GM21723 (cell line): ENCODE measurements around the gene SPOCK3.
"Not testable (repeated sequence)": the region's sequence is repeated elsewhere in the genome, so short reads cannot be mapped to it uniquely, and the experiment has no call there.

Experiments
- ATAC-seq: cut with Tn5 transposase; IDR thresholded peaks from one replicate; pipeline ENCODE4 v1.9.1; 2021; ENCODE audit warnings: mild to moderate bottlenecking, moderate library complexity; ENCODE audit not compliant: unreplicated experiment

Gene SPOCK3

DNA sequence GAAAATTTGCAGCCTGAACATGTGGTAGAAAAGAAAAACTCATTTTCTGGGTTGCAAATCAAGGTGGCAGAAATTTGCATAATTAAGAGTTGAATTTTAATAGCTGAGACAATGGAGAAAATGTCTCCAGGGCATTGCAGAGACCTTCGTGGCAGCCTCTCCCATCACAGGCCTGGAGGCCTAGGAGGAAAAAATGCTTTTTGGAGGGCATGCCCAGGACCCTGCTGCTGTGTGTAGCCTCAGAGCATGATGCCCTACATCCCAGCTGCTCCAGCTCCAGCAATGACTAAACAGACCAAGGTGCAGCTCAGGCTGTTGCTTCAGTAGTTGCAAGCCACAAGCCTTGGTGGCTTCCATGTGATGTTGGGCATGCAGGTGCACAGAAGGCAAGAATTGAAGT, 266.1 kb downstream of the SPOCK3 start:
- ATAC-seq: not testable (repeated sequence)

DNA sequence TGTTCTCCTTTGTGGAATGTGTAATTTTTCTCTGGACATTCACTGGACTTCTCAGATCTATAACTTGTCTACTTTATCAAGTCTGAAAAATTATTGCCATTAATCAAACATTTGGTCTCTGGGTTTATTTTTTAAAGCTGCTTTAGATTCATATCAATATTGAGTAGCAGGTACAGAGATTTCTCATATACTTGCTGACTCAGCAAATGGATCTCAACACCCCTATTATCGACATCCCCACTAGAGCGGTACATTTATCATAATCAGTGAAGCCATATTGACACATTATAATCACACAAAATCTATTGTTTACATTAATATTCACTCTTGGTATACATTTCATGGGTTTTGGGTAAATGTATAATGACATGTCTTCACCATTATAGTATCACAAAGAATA, 268.7 kb downstream of the SPOCK3 start:
- ATAC-seq: no peak

DNA sequence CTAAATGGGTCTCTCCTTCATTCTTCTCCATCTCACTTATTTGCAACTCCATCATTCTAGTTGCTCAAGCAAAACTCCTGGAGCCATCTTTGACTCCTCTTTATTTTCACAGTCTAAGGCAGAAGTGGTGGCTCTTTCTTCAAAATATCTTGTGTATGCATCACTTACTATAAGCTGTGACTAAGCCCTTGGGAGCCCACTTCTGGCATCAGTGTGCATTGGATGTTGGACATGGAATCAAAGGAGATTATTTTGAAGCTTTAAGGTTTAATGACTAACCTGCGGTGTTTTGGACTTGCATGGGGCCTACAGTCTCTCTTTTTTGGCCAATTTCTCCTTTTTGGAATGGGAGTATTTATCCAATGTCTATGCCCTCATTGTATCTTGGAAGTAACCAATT, 276.8 kb downstream of the SPOCK3 start:
- no peak for ATAC-seq

DNA sequence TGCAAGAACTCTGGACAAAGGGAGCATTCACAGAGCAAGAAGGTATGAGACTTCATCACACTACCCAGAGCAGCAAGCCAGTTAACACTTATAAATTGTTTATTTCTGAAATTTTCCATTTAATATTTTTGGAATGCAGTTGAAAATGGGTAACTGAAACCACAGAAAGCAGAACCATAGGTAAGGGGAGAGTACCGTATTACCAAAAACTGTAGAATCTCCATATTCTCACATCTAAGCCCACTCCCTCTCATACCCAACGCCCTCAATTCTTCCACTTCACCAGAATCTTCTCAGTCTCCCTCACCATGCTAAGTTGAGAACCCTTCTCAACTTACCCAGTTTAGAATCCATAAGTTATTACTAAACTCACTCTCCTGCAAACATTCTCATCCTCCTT, 277.8 kb downstream of the SPOCK3 start:
- no peak for ATAC-seq

DNA sequence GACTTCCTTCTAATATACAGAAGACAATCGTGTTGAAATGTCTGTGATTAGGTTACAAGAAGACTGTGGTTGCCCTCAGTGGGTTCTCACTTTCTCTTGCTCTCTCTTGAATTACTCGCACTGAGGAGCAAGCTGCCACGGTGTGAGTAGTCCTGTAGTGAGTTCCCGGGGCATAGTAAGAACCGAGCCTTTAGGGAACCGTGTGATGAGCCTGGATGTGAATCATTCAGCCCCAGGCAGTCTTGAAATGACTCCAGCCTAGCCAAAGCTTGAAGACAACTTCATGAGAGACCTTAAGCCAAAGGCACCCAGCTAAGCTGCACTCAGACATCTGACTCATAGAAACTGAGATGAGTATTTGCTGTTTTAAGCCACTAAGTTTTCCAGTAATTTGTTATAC, 292.7 kb downstream of the SPOCK3 start:
- ATAC-seq: no peak

DNA sequence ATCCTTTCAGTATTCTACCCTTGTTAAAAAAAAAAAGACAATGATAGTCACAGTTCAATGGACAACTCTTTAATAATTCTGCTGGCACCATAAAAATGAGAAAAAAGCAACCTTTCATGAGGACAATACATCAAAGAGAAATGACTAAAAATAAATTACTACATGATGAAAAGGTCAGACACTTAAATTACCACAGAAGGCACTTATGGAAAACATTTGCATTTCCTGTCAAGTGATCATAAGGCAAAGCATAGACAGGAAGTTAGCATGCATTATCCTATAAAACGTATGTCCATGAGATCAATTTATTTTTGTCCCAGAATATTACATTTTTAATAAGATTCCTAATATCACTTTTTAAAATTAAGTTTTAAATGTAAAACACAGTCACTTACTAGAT, 303.8 kb downstream of the SPOCK3 start:
- ATAC-seq: no peak

DNA sequence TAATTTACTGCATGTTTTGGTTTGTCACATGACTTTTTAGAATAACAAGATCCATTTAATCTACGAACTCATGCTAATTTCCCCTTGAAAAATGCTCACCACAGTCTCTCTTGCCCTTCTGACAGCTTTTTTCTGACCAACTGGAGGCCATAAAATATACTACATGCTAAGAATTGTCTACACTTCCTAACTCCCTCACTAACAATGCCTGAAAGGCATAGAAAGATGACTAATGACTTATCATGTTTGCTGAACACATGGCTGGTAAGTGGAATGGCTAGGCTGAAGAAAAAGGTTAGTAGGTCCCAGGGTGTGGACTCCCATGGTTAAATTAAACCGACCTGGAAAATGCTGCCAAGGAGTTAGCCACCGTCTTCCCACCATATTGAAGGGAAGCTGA, 309.9 kb downstream of the SPOCK3 start:
- no peak for ATAC-seq

DNA sequence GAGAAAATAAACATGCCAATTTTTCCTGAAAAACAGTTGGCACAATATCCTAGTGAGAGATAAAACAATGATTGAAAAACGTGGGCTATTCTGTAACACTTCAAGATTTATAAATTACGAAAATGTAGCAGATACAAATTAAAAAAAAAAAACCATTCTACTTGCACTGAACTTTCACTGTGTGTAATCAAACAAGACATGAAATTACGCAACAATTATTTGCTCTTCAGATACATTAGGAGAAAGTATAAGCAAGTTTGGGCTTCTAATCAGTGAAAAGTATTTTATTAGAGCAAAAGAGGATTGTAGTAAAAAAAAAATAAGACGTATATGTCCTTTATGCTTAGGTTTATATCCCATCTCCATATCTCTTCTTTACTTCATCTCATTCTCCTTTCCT, 320.4 kb downstream of the SPOCK3 start:
- ATAC-seq: no peak

DNA sequence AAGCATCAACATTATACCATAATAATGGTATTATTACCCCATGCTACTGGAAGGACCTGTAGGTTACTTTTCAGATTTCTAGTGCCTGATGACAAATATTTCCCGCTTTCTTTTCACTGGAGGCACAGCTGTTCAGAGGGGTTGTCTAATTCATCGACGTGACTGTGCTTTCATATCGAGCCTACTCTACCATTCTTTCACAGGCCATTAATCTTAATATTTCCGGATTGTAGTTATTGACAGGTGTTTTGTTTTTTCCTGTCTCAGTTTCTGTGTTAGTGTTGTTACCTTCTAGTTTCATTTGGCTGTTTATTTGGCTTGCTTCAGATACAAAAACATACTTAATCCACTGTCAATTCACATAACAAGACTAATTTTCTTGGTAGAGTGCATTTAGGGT, 330.9 kb downstream of the SPOCK3 start:
- no peak for ATAC-seq

DNA sequence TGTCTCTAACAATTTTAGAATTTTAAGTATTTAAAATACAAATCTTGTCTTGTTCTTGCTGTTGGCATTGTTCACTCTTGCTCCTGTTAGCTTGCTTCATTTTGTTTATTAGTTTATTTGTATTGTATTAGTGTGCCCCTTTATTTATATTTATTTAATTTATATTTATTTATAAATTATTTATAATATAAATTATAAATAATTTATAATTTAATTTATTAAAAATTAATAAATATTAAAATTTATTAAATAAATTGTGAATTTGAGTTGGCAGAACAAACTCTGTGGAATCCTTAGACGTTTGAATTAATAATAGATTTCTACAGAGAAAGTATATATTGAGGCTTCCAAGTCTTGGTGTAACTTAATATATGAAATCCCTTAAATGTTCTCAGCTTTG, 331.4 kb downstream of the SPOCK3 start:
- no peak for ATAC-seq

DNA sequence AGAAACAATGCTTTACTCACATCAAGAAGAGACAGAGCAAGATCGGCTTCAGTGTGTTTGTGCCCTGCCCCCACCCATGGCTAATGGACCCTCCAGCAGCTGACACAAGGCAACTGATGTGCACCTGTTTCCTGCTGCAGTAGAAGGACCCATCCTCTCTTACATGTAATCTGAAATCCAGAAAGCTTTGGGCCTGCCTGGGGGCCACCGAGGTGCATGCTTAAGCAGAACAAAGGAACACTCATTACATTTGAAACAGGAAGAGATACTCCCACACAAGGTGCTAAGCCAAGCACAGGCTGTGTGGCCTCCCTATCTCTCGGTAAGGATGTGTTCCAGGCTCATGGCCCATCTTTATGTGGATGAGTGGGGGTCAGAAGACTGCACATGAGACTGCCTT, 338.0 kb downstream of the SPOCK3 start:
- no peak for ATAC-seq

DNA sequence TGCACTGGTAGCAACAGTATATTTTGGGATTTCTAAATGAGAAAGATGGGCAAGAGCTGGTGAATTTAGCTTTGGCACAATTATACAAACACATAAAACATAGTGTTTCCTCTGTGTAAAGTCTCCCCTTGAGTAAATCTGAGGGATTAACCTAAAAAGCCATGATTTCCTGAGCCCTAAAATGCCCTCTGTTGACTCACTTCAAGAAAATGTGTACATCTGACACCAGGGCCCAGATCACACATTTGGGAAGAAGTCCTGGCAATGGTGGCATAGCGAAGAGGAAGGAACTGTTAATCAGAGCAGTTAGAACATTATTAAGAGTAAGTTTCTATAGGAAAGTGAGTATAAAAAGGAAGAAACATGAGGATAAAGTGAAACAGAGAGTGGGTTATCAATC, 338.5 kb downstream of the SPOCK3 start:
- ATAC-seq: no peak

DNA sequence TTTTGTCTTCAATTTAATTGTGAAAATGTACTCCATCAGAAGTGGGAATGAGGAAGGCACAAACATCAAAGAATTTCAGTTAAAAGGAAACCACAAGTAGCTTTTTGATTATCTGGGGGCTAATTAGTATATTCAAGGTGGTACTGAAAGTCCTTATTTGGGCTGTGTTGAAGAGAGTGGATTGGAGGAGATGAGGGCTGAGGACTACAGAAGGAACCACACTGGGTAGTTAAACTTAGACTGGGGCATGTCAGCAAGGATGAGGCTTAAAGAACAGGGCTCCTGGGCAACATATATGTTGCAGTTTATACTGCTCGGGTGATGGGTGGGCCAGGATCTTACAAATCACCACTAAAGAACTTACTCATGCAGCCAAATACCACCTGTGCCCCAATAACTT, 346.8 kb downstream of the SPOCK3 start:
- no peak for ATAC-seq

DNA sequence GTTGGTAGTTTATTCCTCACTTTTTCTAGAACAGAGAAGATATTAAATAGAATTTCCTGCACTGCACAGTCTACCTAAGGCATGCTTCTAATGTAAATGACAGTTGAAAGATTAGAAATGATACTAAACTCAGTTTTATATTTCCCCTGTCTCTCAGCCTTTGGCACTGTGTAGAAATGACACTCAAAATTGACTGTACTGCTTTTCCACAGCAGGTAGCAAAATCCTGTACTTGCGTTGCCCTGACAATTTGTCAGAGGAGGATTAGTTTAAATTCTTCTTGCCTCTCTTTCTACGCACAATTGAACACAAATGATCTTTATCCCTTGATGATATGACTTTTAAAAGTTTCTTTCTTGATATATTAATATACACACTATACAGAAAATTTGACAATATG, 347.6 kb downstream of the SPOCK3 start:
- ATAC-seq: no peak

DNA sequence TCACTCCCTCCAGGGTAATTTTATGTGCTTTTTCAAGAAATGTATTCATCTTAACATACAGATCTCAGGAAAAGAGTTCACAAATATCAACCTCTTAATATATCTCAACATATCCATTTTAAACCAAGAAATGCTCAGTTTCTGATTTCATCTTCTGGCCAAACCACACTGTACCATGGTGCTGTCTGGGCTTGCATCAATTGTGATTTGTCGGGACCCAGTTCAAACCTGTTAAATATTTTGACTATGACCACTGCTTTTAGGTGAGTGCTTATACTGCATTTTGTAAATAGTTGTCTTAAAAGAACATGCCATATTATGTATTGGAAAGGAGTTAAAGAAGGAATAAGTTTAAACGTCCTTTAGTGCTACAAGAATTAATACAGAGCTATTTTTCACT, 352.1 kb downstream of the SPOCK3 start:
- no peak for ATAC-seq

DNA sequence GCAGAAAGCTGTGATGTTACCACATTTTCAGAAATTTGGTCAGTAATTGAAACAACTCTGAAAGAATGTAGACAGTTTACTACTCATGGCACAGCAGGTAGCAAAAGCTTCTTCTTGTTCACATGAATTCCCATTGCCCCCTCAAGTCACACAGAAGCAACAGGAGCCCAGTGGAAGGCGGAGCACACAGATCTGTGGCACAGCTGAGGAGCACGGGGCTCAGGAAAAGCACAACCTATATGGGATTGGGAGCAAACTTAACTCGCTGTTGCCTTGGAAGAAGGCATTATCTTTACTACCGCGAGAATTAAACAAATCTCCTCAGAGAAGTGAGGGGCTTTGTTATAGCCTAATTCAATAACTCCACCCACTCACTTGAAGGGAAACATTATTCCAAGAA, 358.5 kb downstream of the SPOCK3 start:
- ATAC-seq: no peak

DNA sequence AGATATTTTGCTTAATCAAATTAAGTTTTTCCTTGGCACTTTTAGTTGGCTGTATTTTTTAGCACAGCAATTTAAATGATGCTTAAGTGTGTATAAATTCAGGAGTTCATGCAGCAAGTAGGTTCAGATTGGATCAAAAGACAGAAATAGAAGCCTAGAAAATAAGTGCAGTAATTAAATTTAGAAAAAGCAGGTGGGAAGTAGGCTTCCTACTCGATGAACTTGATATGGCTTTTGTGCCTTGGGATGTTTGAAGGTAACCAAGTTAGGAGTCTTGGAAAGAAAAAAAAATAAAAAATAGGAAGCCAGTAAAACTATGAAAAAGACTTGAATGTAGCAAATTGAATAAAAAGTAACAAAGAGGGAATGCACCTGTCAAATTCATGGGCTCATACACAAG, 372.3 kb downstream of the SPOCK3 start:
- ATAC-seq: no peak

DNA sequence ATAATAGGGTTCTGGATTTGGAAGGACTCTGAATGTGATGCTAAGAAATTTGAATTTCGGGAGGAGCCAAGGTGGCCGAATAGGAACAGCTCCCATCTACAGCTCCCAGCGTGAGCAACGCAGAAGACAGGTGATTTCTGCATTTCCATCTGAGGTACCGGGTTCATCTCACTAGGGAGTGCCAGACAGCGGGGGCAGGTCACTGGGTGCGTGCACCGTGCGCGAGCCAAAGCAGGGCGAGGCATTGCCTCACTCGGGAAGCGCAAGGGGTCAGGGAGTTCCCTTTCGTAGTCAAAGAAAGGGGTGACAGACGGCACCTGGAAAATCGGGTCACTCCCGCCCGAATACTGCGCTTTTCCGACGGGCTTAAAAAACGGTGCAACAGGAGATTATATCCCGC, 383.9 kb downstream of the SPOCK3 start:
- ATAC-seq: not testable (repeated sequence)

DNA sequence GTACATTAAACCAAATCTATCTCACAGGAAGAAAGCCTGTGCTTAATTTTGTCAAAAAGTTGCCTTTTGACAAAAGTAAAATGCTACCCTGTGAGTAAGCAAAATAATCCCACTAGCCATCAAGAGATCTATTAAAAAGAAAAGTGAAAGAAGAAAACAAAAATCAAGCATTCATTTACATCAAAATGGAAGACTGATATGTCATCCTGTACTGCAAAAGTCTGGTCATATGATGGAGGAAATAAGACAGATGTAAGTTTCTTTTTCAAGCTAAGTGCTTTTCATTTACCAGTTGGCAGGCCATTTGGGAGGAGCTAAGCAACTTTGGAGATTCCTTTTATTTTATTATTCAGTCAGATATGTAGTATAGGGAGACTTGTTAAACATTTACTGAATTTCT, 387.4 kb downstream of the SPOCK3 start:
- no peak for ATAC-seq

DNA sequence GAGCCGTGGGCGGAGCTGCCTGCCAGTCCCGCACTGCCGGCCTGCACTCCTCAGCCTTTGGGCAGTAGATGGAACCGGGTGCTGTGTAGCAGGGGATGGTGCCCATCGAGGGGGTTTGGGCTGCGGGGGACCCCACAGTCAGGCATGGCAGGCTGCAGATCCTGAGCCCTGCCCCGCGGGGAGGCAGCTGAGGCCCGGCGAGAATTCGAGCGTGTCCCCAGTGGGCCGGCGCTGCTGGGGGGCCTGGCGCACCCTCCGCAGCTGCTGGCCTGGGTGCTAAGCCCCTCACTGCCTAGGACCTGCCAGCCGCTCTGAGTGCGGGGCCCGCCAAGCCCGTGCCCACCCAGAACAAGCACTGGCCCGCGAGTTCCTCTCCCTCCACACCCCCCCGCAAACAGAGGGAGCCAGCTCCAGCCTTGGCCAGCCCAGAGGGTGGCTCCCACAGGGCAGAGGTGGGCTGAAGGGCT, 391.5 kb downstream of the SPOCK3 start:
- no peak for ATAC-seq

DNA sequence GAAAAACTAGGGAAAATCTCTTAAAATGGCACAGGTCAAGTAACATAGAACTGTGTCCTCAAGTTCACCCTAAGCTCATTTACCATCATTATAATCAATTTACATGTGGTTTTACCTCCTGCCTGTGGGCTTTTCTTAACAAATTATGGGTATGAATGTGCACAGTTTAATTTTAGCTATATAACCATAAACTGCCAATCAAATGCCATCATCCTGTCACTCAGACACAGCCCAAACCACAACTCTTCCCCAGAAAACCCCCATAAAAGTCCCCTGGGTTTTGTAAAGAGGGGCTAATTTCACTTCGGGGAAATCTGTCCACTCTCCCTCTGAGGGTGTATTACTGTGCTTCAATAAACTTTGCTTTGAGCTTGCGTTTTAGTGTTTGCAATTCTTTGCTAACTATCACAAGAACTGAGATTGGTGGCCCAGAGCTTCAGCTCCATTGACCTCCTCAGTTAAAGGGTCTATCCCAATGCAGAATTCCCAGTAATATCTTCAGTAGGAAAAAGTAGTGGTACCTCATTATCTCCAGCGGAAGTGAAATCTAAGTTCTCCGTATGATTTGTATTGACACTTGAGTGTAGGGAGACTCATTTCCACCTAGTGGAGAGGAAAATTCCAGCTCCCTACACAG, 394.6 kb downstream of the SPOCK3 start:
- ATAC-seq: peak; percentile 80

DNA sequence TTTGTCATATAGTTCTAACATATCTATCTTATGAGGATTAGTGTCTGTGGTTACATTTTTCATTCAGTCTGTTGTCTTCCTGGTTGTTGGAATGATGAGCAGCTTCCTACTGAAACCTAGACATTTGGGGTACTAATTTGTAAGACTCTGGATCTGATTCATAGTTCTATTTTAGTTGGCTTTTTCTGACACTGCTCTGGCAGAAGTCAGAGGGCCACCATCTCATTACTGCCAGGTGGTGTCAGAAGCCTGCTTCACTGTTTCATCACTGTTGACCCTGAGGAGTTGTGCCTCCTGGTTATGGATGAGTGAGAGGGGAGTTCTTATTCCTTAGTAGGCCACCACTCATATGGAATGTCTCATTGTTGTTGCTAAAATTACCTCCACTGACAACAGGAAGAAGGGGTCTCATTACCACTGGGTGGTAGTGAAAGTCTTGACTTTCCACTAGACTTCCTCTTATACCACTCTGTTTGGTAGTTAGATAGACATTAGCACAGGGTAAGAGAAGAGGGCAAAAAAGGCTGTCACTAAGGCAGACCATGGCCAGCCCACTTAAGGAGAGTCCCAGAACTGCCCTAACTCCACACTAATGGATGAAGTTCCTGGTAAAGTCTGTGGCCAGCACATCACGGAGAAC, 395.2 kb downstream of the SPOCK3 start:
- peak; percentile 66 for ATAC-seq

DNA sequence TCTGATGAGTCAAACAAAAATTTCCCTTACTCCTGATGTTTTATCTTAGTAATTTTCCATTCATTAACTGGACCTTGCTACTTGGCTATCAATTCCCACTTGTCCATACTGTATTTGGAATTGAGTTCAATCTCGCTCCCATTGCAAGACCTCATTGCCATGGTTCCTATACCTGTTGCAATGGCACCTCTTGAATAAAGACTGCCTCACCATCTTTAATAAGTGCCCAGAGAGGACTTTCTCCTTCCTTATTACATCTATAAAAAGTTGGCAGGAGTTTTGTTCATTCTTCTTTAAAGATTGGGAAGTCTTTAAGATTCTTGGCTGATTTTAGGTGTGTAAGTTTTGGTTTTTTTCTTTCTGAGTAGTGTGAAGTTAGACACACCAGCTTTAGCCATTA, 397.4 kb downstream of the SPOCK3 start:
- no peak for ATAC-seq
